ENCODE results near the gene SUSD6.

- TF ChIP-seq CTCF (conservative IDR thresholded peaks at IDR 0.05) (no peak), ZFX (IDR thresholded peaks at IDR 0.05) (no peak)
Observed at GRCh38 chr14:69610874-69611171, 573 bp upstream of the SUSD6 start.
